GM18519 (cell line): ENCODE results near the gene CREG1.

Experiments
- ATAC-seq: cut with Tn5 transposase; IDR thresholded peaks from one replicate; pipeline ENCODE4 v1.9.1; 2021; ENCODE audit warnings: mild to moderate bottlenecking, moderate library complexity; ENCODE audit not compliant: unreplicated experiment, low FRiP score

The CREG1 gene

GRCh38 chr1:167533851-167534300 is 19.7 kb downstream of the CREG1 start:
- no peak for ATAC-seq

- no peak for ATAC-seq
Measured at GRCh38 chr1:167532964-167533824, 20.4 kb downstream of the CREG1 start.

GRCh38 chr1:167532375-167532774 is 21.2 kb downstream of the CREG1 start:
- no peak for ATAC-seq

GRCh38 chr1:167529829-167530474 is 23.6 kb downstream of the CREG1 start:
- no peak for ATAC-seq

- ATAC-seq = no peak
Measured at GRCh38 chr1:167528057-167528728, 25.4 kb downstream of the CREG1 start.

- ATAC-seq = no peak
Measured at GRCh38 chr1:167526667-167527383, 26.7 kb downstream of the CREG1 start.

GRCh38 chr1:167524651-167525050 is 28.9 kb downstream of the CREG1 start:
- no peak for ATAC-seq

- no peak for ATAC-seq
Measured at GRCh38 chr1:167522246-167522645, 31.3 kb downstream of the CREG1 start.

- no peak for ATAC-seq
Measured at GRCh38 chr1:167520711-167521206, 32.8 kb downstream of the CREG1 start.

- no peak for ATAC-seq
Measured at GRCh38 chr1:167518331-167518700, 35.2 kb downstream of the CREG1 start, which contains the start of gene CD247. Gene CD247 (minus strand): TSS chr1:167518529. CDS start chr1:167518465, 64 bp downstream.

GRCh38 chr1:167517535-167518330 is 35.8 kb downstream of the CREG1 start:
- ATAC-seq = no peak

GRCh38 chr1:167516404-167517388 is 36.9 kb downstream of the CREG1 start:
- ATAC-seq = no peak

GRCh38 chr1:167515893-167516321 is 37.7 kb downstream of the CREG1 start:
- no peak for ATAC-seq

GRCh38 chr1:167515461-167515860 is 38.1 kb downstream of the CREG1 start:
- no peak for ATAC-seq

GRCh38 chr1:167514288-167514687 is 39.3 kb downstream of the CREG1 start:
- ATAC-seq = no peak

GRCh38 chr1:167512046-167512654 is 41.4 kb downstream of the CREG1 start:
- no peak for ATAC-seq

- no peak for ATAC-seq
Measured at GRCh38 chr1:167511374-167511986, 42.1 kb downstream of the CREG1 start.

GRCh38 chr1:167510881-167511280 is 42.7 kb downstream of the CREG1 start:
- no peak for ATAC-seq
